ENCODE data around the gene KPNA3.
"Not testable (repeated sequence)": the region's sequence is repeated elsewhere in the genome, so short reads cannot be mapped to it uniquely, and the experiment has no call there.

The KPNA3 gene

DNA sequence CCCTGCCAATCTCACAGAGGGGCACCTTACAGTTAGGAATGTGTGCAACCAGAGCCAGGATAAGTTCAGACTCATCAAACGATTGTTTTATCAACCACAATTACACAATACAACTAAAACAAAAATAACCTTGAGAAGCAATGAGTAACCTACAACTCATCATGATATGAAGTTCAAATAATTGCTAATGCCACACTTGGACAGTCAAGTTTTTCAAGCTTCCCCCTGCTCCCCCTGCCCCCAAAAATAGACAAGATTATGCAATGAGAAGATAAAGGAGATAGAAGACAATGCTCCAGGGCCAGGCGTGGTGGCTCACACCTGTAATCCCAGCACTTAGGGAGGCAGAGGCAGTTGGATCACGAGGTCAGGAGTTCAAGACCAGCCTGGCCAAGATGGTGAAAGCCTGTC lies 13.6 kb upstream of the KPNA3 start:
- no peak for DNase-seq (ENCODE audit: low spot score)

- not testable (repeated sequence) for DNase-seq (ENCODE audit: low spot score)
Measured at GRCh38 chr13:49803047-49803446, 10.6 kb upstream of the KPNA3 start.

- no peak for DNase-seq (ENCODE audit: low spot score)
Measured at GRCh38 chr13:49802426-49802825, 9.9 kb upstream of the KPNA3 start.

DNA sequence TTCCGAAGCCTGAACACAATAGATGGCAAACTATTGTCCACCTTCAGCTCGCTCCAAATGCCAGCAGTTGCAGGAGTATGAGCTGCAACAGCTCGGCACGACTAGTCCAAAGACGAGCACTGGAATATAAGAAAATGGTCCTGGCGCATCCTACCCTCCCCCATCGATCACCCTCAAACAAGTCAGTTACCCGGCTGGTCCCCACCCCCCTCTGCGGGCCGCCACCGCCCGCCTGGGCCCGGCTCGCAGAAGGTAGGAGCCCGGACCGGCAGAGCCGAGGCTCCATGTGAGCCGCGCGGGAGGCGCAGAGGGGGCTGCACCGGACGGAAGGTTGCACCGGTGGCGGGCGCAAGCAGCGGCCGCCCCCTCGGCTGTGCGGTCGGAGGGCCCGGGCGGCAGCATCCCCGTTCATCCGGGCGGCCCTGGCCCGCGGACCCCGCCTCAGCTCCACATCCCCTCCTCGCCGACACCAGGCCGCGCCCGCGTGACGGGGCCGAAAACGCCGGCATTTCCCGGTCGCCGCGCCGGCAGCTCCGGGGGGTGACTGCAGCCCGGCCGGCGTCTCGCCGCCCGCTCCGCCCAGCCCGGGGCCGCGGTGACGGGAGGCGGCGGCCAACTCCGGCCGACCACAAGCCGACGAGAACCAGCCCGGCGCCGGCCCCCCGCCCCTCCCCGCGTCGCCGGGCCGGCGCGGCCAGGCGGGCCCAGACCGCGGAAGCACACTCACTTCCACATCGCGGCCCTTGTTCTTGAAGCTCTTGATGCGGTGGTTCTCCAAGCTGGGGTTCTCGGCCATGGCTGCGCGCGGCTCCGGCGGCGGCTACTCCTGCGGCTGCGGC lies 552 bp downstream of the KPNA3 start:
- peak; percentile 44 for DNase-seq (ENCODE audit: low spot score)

- DNase-seq (ENCODE audit: low spot score): peak; percentile 33
Measured at GRCh38 chr13:49791315-49791710, 1.2 kb downstream of the KPNA3 start.

- DNase-seq (ENCODE audit: low spot score): no peak
Measured at GRCh38 chr13:49789968-49790367, 2.5 kb downstream of the KPNA3 start.

DNA sequence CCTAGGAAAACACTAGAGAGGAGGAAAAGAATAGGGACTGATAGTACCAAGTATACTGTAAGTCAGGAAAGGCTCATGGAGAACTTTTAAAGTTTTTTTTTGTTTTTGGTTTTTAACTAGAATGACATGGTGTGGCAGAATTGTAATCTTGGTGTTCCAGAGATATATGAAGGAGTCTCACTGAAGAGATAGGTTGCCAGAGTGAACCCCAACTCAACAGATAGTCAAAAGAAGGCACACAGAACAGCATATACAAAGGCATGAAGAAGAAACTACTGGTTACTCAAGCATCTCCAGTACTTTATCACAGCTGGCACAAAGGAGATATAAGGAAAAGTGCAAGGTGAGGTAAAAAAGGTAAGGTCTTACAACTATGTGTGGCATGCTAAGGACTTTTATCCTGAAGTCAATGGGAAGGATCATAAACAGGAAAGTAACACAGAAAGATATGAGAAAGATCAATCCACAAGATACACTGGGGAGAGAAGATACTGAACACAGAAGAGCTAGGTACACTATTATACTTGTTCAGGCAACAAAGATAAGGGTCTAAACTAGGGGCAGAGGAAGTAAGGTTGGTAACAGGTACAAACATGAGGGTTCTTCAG lies 6.0 kb downstream of the KPNA3 start:
- DNase-seq (ENCODE audit: low spot score): no peak

DNA sequence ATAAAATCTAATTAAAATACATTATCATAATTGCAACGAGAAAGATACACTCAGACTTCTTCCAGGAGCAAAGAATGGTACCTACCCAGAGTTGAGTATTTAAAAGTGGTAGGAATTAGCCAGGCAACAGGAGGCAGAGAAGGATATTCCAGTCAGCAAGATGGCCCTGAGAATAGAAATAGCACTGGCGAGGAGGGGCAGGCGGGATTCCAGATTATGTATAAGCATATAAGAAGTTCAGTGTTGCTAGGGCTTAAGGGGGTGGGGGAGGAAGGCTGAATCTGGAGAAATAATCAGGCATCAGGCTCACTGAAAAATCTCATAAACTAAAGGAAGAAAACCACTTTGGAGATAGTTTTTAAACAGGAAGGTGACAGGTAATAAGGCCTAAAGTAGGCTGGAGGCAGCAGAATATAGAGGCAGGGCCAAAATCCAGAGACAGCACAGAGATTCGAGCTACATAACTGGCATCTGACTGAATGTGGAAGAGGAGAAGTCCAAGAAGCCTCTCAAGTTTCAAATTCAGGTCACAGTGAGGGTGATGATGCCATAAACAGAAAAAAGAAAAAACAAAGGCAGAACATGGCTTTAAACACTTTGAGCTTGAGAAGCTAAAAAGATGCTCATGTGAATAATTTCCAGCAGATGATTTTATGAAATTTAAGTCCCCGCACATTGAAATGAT lies 7.5 kb downstream of the KPNA3 start:
- no peak for DNase-seq (ENCODE audit: low spot score)

GRCh38 chr13:49783865-49784264 lies 8.6 kb downstream of the KPNA3 start:
- no peak for DNase-seq (ENCODE audit: low spot score)

- no peak for DNase-seq (ENCODE audit: low spot score)
Measured at GRCh38 chr13:49782784-49783183, 9.7 kb downstream of the KPNA3 start.

DNA sequence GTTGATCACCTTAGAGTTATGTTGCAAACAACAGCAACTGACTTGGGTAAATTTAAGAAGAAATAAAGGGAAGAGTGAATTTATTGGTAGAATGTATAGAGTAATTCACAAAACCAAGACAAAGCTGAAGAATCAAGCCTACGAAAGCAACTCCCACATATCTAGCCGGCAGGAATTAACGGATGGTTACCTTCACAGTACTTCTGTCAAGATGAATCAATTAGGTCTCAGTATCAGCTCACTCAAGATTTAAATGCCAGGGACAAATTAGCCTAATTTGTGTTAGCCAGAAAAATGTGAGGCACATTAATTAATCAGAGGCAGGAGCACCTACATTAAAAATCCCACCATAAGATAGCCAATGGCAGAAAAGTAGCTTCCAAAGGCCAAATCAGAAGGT lies 10.7 kb downstream of the KPNA3 start:
- no peak for DNase-seq (ENCODE audit: low spot score)

DNA sequence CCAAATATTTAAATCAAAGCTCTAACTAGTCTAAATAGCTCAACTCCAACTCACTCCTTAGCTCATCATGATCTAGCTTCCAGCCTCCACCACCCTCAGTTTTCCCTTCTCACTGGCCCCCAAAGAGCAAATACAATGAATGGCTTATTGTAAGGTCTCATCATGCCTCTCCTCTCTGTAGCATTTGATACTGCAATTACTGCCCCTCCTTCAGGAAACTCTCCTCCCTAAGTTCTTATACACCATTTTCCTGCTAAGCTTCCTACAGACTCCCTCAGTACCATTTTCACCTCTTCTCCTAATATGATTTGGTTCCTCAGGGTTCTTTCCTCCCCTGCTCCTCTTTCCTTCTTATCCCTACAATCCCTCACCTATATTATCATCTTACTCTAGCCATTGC lies 12.8 kb downstream of the KPNA3 start:
- DNase-seq (ENCODE audit: low spot score): no peak

GRCh38 chr13:49777746-49778614 lies 14.5 kb downstream of the KPNA3 start:
- DNase-seq (ENCODE audit: low spot score): no peak

DNA sequence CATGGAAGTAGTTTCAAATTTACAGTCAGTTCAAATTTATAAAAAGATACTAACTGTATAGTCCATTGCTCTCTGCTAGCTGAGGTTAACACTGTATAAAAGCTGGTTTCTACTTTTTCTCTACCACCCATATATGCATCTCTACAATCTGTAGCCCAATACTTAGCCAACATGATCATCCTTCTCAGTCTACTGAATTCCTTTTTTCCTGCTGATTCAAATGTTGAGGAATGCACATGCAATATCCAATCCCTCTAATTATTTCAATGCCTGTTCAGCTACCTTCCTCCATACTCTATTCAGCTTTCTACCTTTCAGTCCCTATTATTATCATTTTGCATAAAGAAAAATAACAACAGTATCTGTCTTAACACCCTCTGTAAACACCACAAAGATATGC lies 15.6 kb downstream of the KPNA3 start:
- no peak for DNase-seq (ENCODE audit: low spot score)

DNA sequence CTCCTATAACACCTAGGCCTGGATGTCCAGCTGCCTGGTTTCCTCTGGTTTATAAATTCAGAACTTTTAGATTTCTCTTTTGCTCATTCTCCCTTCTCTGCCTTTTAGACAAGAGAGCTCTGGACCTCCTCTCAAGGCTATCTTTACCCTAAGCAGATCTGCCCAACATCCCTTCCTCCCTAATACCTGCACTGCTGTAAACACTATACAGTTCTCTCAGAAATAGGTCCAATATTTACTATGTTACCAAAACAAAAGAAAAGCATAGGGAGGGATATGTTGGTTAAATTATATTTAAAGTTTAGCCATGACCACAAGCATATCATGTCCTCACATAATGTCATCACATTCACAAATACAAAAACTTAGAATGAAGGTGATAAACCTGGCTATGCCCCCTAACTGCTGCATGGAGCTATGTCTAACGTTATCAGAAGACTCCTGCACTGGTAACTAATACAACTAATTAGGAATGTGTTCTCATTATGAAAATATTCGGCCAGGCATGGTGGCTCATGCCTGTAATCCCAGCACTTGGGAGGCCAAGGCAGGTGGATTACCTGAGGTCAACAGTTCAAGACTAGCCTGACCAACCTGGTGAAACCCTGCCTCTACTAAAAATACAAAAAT lies 18.0 kb downstream of the KPNA3 start:
- no peak for DNase-seq (ENCODE audit: low spot score)

GRCh38 chr13:49772828-49773227 lies 19.7 kb downstream of the KPNA3 start:
- DNase-seq (ENCODE audit: low spot score): no peak

DNA sequence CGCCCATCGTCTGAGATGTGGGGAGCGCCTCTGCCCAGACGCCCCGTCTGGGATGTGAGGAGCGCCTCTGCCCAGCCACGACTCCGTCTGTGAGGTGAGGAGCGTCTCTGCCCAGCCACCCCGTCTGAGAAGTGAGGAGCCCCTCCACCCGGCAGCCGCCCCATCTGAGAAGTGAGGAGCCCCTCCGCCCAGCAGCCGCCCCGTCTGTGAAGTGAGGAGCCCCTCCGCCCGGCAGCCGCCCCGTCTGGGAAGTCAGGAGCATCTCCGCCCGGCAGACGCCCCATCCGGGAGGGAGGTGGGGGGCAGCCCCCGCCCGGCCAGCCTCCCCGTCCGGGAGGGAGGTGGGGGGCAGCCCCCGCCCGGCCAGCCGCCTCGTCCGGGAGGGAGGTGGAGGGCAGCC lies 30.7 kb downstream of the KPNA3 start:
- DNase-seq (ENCODE audit: low spot score): not testable (repeated sequence)

GRCh38 chr13:49760558-49760957 lies 31.9 kb downstream of the KPNA3 start:
- DNase-seq (ENCODE audit: low spot score): no peak

GRCh38 chr13:49759503-49759902 lies 33.0 kb downstream of the KPNA3 start:
- DNase-seq (ENCODE audit: low spot score): no peak

GRCh38 chr13:49756263-49756662 lies 36.2 kb downstream of the KPNA3 start:
- DNase-seq (ENCODE audit: low spot score): no peak

GRCh38 chr13:49754146-49754545 lies 38.3 kb downstream of the KPNA3 start:
- no peak for DNase-seq (ENCODE audit: low spot score)

DNA sequence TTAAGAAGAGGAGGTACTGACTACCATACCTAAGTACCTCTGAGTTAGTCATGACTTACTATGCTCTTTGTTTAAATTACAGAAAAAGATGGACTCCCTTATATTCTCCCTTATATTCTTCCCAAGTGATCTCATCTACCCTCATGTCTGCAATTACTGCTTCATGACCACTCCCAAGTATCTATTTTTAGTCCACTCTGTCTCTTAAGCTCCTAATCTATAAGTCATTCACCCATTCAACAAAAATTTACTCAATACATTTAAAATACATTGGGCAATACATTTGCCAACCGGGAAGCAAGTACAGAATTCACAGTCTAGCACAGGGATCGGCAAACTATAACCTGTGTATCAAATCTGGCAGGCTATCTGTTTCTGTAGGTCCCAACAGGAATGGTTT lies 42.6 kb downstream of the KPNA3 start:
- no peak for DNase-seq (ENCODE audit: low spot score)
